MM.1S (cell line): ENCODE results near the gene YY1.
"Not testable (repeated sequence)": the region's sequence is repeated elsewhere in the genome, so short reads cannot be mapped to it uniquely, and the experiment has no call there.

Source experiments
- DNase-seq: peaks from one replicate; pipeline ENCODE4 v3.0.0-alpha.2; 2015
- H2AFZ ChIP-seq: fragments of 300-600 bp; sonication (generic); 2 replicates; pipeline ENCODE4 v1.6.0; 2016; ENCODE audit warnings: antibody characterized with exemption, low read length
- H3F3A ChIP-seq: fragments of 300-600 bp; sonication (generic); 2 replicates; pipeline ENCODE4 v1.6.1; 2016; ENCODE audit warnings: mild to moderate bottlenecking, antibody characterized with exemption, low read length, moderate library complexity, mixed read lengths; ENCODE audit not compliant: insufficient read depth
- H3K27ac ChIP-seq: fragments of 300-600 bp; sonication (generic); 2 replicates; pipeline ENCODE4 v1.5.1; 2016; ENCODE audit warnings: mild to moderate bottlenecking, low read length
- H3K27me3 ChIP-seq: fragments of 300-600 bp; sonication (generic); replicated peaks from 2 replicates; pipeline ENCODE4 v1.6.0; 2016; ENCODE audit warnings: low read length; ENCODE audit not compliant: insufficient read depth
- H3K36me3 ChIP-seq: fragments of 300-600 bp; sonication (generic); replicated peaks from 2 replicates; pipeline ENCODE4 v1.6.1; 2016; ENCODE audit warnings: mild to moderate bottlenecking, low read length, mixed read lengths; ENCODE audit not compliant: insufficient read depth
- H3K4me1 ChIP-seq: fragments of 300-600 bp; sonication (generic); 2 replicates; pipeline ENCODE4 v1.6.1; 2016; ENCODE audit warnings: low read length, mixed read lengths
- H3K4me2 ChIP-seq: fragments of 300-600 bp; sonication (generic); 2 replicates; pipeline ENCODE4 v1.6.0; 2016; ENCODE audit warnings: low read depth, low read length
- H3K4me3 ChIP-seq: fragments of 300-600 bp; sonication (generic); 2 replicates; pipeline ENCODE4 v1.5.1; 2016; ENCODE audit warnings: low read length, mixed read lengths
- H3K79me2 ChIP-seq: fragments of 300-600 bp; sonication (generic); 2 replicates; pipeline ENCODE4 v1.6.1; 2016; ENCODE audit warnings: mixed run types, low read length, mixed read lengths
- H3K9ac ChIP-seq: fragments of 300-600 bp; sonication (generic); 2 replicates; pipeline ENCODE4 v1.6.1; 2016; ENCODE audit warnings: low read length, mixed read lengths
- H3K9me2 ChIP-seq: fragments of 300-600 bp; sonication (generic); replicated peaks from 2 replicates; pipeline ENCODE4 v1.6.1; 2016; ENCODE audit warnings: mild to moderate bottlenecking, low read length, mixed read lengths; ENCODE audit not compliant: insufficient read depth
- H3K9me3 ChIP-seq: fragments of 300-600 bp; sonication (generic); replicated peaks from 2 replicates; pipeline ENCODE4 v1.6.1; 2016; ENCODE audit warnings: mild to moderate bottlenecking, low read length, mixed read lengths; ENCODE audit not compliant: insufficient read depth
- H4K20me1 ChIP-seq: fragments of 300-600 bp; sonication (generic); 2 replicates; pipeline ENCODE4 v1.6.1; 2016; ENCODE audit warnings: mild to moderate bottlenecking, low read length, moderate library complexity, mixed read lengths; ENCODE audit not compliant: insufficient read depth
- CTCF ChIP-seq: fragments of 300-600 bp; sonication (generic); IDR thresholded peaks from 2 replicates; pipeline ENCODE4 v1.5.1; 2016; ENCODE audit warnings: antibody characterized with exemption, low read length, mixed read lengths
- EZH2 ChIP-seq: fragments of 300-600 bp; sonication (generic); optimal IDR thresholded peaks from 2 replicates; pipeline ENCODE3; 2017; ENCODE audit warnings: low read depth, mild to moderate bottlenecking, antibody characterized with exemption, low read length, mixed read lengths
- EZH2phosphoT487 ChIP-seq: fragments of 300-600 bp; sonication (generic); IDR thresholded peaks from 2 replicates; pipeline ENCODE4 v1.6.1; 2018; ENCODE audit warnings: antibody characterized with exemption, low read length

Gene YY1

GRCh38 chr14:100287202-100287997, 48.5 kb downstream of the YY1 start:
- H3K79me2 ChIP-seq = no peaks in the 10 kb centered on the region
- no peak overlapping the region for H3K4me3 ChIP-seq
- no peaks in the 10 kb centered on the region for H4K20me1 ChIP-seq
- no peak overlapping the region for H3K4me2 ChIP-seq
- H3K9me3 ChIP-seq = no peaks in the 10 kb centered on the region
- H3F3A ChIP-seq = no peaks in the 10 kb centered on the region
- no peaks in the 10 kb centered on the region for H3K27me3 ChIP-seq
- no peaks in the 10 kb centered on the region for H3K4me1 ChIP-seq
- no peaks in the 10 kb centered on the region for H3K36me3 ChIP-seq
- no peak overlapping the region for H2AFZ ChIP-seq
- no peaks in the 10 kb centered on the region for H3K9me2 ChIP-seq
- H3K27ac ChIP-seq = no peak overlapping the region
- TF ChIP-seq EZH2 (no peak), EZH2phosphoT487 (no peak), CTCF (no peak)
- H3K9ac ChIP-seq = no peak overlapping the region
- no peak for DNase-seq

GRCh38 chr14:100287998-100288295, 49.0 kb downstream of the YY1 start:
- not testable (repeated sequence) for H2AFZ ChIP-seq, H3K4me2 ChIP-seq, H3K79me2 ChIP-seq, H3K27me3 ChIP-seq, H3K9me3 ChIP-seq, H3K27ac ChIP-seq, H3K4me3 ChIP-seq, H3K9me2 ChIP-seq, H3K9ac ChIP-seq, H3K4me1 ChIP-seq, H3K36me3 ChIP-seq, DNase-seq, H4K20me1 ChIP-seq, H3F3A ChIP-seq

GRCh38 chr14:100288382-100289185, 49.6 kb downstream of the YY1 start:
- H3K4me3 ChIP-seq = no peak overlapping the region
- no peak overlapping the region for H3K9ac ChIP-seq
- no peaks in the 10 kb centered on the region for H4K20me1 ChIP-seq
- no peak for TF ChIP-seq EZH2phosphoT487
- no peak for TF ChIP-seq CTCF
- no peak for TF ChIP-seq EZH2
- H2AFZ ChIP-seq = no peak overlapping the region
- DNase-seq = no peak
- H3K9me2 ChIP-seq = no peaks in the 10 kb centered on the region
- no peaks in the 10 kb centered on the region for H3K79me2 ChIP-seq
- H3K4me1 ChIP-seq = no peaks in the 10 kb centered on the region
- H3K36me3 ChIP-seq = no peaks in the 10 kb centered on the region
- no peaks in the 10 kb centered on the region for H3K27me3 ChIP-seq
- no peak overlapping the region for H3K27ac ChIP-seq
- H3F3A ChIP-seq = no peaks in the 10 kb centered on the region
- H3K4me2 ChIP-seq = no peak overlapping the region
- H3K9me3 ChIP-seq = no peaks in the 10 kb centered on the region
